Measurements from ENCODE around the gene MBP.

MBP gene

GRCh38 chr18:77146249-77147080 is 13.9 kb upstream of the MBP start:
- no peak for TF ChIP-seq CTCF (IDR thresholded peaks at IDR 0.05; ENCODE audit: control extremely low read depth, extremely low read depth, low read depth, missing control alignments)
- DNase-seq (ENCODE audit: extremely low spot score): no peak
- POLR2A ChIA-PET: interaction anchor here (0.6 kb wide), 1 partner anchor 24 kb away, joined by 4 read pairs; no protein-coding TSS in a partner anchor
- CTCF ChIA-PET: interaction anchor here (0.8 to 1.2 kb wide), 4 partner anchors 34 to 343 kb away, joined by 3 read pairs; no protein-coding TSS in a partner anchor

GRCh38 chr18:77145364-77145901 is 12.8 kb upstream of the MBP start:
- CTCF ChIA-PET: interaction anchor here (0.8 kb wide), 1 partner anchor 23 kb away, joined by 3 read pairs; no protein-coding TSS in a partner anchor
- no peak for DNase-seq (ENCODE audit: extremely low spot score)
- POLR2A ChIA-PET: no interaction called here
- TF ChIP-seq CTCF (IDR thresholded peaks at IDR 0.05; ENCODE audit: control extremely low read depth, extremely low read depth, low read depth, missing control alignments): no peak

GRCh38 chr18:77144451-77145118 is 12.0 kb upstream of the MBP start:
- DNase-seq (ENCODE audit: extremely low spot score): no peak
- ChIA-PET CTCF (interaction anchor here (0.8 to 1.6 kb wide), 2 partner anchors 22 to 23 kb away, joined by 3 read pairs; no protein-coding TSS in a partner anchor), POLR2A (no interaction called here)
- TF ChIP-seq CTCF (IDR thresholded peaks at IDR 0.05; ENCODE audit: control extremely low read depth, extremely low read depth, low read depth, missing control alignments): no peak

DNA sequence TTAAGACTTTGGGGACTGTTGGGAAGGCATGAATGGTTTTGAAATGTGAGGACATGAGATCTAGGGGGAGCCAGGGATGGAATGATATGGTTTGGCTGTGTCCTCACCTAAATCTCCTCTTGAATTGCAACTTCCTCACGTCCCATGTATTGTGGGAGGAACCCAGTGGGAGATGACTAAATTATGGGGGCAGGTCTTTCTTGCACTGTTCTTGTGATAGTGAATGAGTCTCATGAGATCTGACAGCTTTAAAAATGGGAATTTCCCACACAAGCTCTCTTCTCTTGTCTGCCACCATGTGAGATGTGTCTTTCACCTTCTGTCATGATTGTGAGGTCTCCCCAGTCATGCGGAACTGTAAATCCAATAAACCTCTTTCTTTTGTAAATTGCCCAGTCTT is 11.5 kb upstream of the MBP start:
- ChIA-PET CTCF (interaction anchor here (1.6 kb wide), 1 partner anchor 22 kb away, joined by 3 read pairs; no protein-coding TSS in a partner anchor), POLR2A (no interaction called here)
- TF ChIP-seq CTCF (IDR thresholded peaks at IDR 0.05; ENCODE audit: control extremely low read depth, extremely low read depth, low read depth, missing control alignments): no peak
- DNase-seq (ENCODE audit: extremely low spot score): no peak

- ChIA-PET POLR2A (no interaction called here), CTCF (interaction anchor here (1.6 kb wide), 1 partner anchor 21 kb away, joined by 3 read pairs; no protein-coding TSS in a partner anchor)
- no peak for TF ChIP-seq CTCF (IDR thresholded peaks at IDR 0.05; ENCODE audit: control extremely low read depth, extremely low read depth, low read depth, missing control alignments)
- no peak for DNase-seq (ENCODE audit: extremely low spot score)
Observed at GRCh38 chr18:77143196-77143595, 10.6 kb upstream of the MBP start.

GRCh38 chr18:77141401-77142118 is 9.0 kb upstream of the MBP start:
- POLR2A ChIA-PET: no interaction called here
- no peak for TF ChIP-seq CTCF (IDR thresholded peaks at IDR 0.05; ENCODE audit: control extremely low read depth, extremely low read depth, low read depth, missing control alignments)
- no peak for DNase-seq (ENCODE audit: extremely low spot score)
- CTCF ChIA-PET: interaction anchor here (0.7 to 0.9 kb wide), 2 partner anchors 70 to 340 kb away, joined by 3 read pairs; no protein-coding TSS in a partner anchor

Measured in GM10248 (cell line).